Kidney (tissue), 14 donors: ENCODE results near the gene KLHL29. TPM values are rescaled to one million over a fixed set of nuclear protein-coding genes. Genes with fewer than 3 reads are reported as not detected.

ENCODE experiments used
- DNase-seq, 5 donors: peaks; one replicate each; pipeline ENCODE4 v3.0.0-alpha.2; 2013 to 2020
- FAIRE-seq: peaks from 2 replicates; lab custom pipeline; 2012; peaks lifted over from hg19 to GRCh38; lab: Jason Lieb, UNC
- H3K27ac ChIP-seq, 2 donors: one replicate each; pipeline ENCODE4 v1.7.0; 2013; ENCODE audit warnings: low read depth in 2 of 2, low read length in 2 of 2, inconsistent platforms in 1 of 2
- H3K27me3 ChIP-seq: one replicate; pipeline ENCODE4 v1.7.1; 2013; ENCODE audit warnings: low read length, inconsistent platforms; ENCODE audit not compliant: control insufficient read depth, insufficient read depth
- H3K36me3 ChIP-seq, 3 donors: one replicate each; pipeline versions ENCODE4 v1.7.0 to v1.7.1; 2013; ENCODE audit warnings: low read length in 3 of 3, control low read depth in 1 of 3, inconsistent platforms in 1 of 3; ENCODE audit not compliant: insufficient read depth in 3 of 3, control insufficient read depth in 2 of 3
- H3K4me1 ChIP-seq, 3 donors: one replicate each; pipeline versions ENCODE4 v1.7.0 to v1.7.1; 2013; ENCODE audit warnings: low read length in 3 of 3, inconsistent platforms in 1 of 3, low read depth in 1 of 3; ENCODE audit not compliant: control insufficient read depth in 2 of 3, insufficient read depth in 2 of 3
- H3K4me3 ChIP-seq, 3 donors: one replicate each; pipeline versions ENCODE4 v1.7.0 to v1.8.1; 2013; ENCODE audit warnings: low read length in 3 of 3, control low read depth in 1 of 3, inconsistent platforms in 1 of 3
- H3K9ac ChIP-seq, 3 donors: one replicate each; pipeline versions ENCODE4 v1.7.0 to v1.7.1; 2013; ENCODE audit warnings: low read length in 3 of 3, control low read depth in 1 of 3, inconsistent platforms in 1 of 3
- H3K9me3 ChIP-seq, 3 donors: one replicate each; pipeline versions ENCODE4 v1.7.0 to v1.7.1; 2013; ENCODE audit warnings: low read length in 3 of 3, control low read depth in 1 of 3, inconsistent platforms in 1 of 3; ENCODE audit not compliant: control insufficient read depth in 2 of 3, insufficient read depth in 1 of 3
- intact Hi-C: fragments of 100-400 bp; cut with DNase I; formaldehyde crosslinking; loops from one replicate; pipeline ENCODE4 v1.11.1; 2022
- polyA plus RNA-seq: library from polyadenylated mRNA; stranded (reverse); fragments of 350-450 nt; fragmentation: Illumina TruSeq; extraction: RNeasy Lipid Tissue Mini Kit (QIAGEN cat#74804); gene quantifications from one replicate; pipeline ENCODE4 v1.2.3, GENCODE V29; 2014; ENCODE audit warnings: low read depth, low replicate concordance; ENCODE audit not compliant: insufficient read depth
- total RNA-seq: library from RNA; stranded (reverse); fragmentation: NEBNext Ultra II Directional; extraction: Animal tissue kit (Norgen Biotek cat#: 25700); gene quantifications from one replicate; pipeline ENCODE4 v1.2.1, GENCODE V29; 2021
- TF ChIP-seq, protein P1 (sequence below): IDR thresholded peaks from 3 replicates; pipeline ENCODE4 v1.5.1; 2012; ENCODE audit warnings: mild to moderate bottlenecking, moderate library complexity, borderline replicate concordance; ENCODE audit not compliant: insufficient read depth; ENCODE audit errors: extremely low read depth
- donor health status: control.
- donor health status: control.
- donor health status: control.
- donor health status: control.
- donor health status: control.
- donor health status: DM: yes; HTN: yes; CAD: no.
- donor health status: Normal renal cell carcinoma (clear cell type).

The KLHL29 gene
- total and polyA plus RNA-seq, 2 donors from 2014 or later, result 1.5 to 10.5 TPM

DNA sequence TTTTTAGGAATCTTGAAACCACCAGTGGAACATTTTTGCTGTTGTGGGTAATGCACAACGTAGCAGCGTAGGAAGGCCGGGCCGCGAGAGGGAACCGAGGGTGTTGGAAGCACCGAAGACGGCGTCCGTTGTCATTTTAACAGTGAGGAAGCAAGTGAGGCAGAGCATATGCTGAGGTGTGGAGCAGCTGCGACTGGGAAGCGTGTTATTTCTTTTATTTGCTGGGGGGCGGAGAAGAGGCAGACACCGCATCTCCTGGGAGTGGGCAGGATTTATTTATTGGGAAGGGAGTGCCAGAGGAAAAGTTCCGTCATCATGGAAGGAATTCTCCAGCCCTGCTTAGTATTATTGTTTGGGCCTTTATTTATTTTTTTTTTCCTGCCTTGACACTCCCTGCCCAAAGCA is 232.8 kb downstream of the KLHL29 start:
- peak overlapping the region in 1 of 2 donors; percentile 78 for H3K27ac ChIP-seq

DNA sequence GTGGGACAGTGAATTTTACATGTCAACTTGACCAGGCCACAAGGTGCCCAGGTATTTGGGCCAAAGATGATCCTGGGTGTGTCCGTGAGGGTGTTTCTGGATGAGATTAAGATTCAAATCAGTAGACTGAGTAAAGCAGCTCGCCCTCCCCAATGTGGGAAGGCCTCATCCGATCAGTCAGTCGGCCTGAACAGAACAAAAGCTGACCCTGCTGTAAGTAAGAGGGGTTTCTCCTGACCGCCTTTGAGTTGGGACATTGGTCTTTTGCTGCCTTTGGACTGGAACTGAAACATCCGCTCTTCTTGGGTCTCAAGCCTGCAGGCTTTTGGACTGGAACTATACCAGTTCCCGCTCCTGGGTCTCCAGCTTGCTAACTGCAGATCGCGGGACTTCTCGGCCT is 233.3 kb downstream of the KLHL29 start:
- no peak for DNase-seq
- intact Hi-C loops, result no loop called here

More for the DNA sequence above, 232.8 kb downstream of the KLHL29 start:
- Histone ChIP-seq H3K36me3 (no peaks in the 10 kb centered on the region), H3K9me3 (no peaks in the 10 kb centered on the region), H3K27me3 (no peaks in the 10 kb centered on the region), H3K4me3 (peak overlapping the region in 1 of 3 donors; percentile 26), H3K9ac (no peak overlapping the region), H3K4me1 (peaks cover 0 to 2% (median 0%) of the 10 kb centered on the region in 3 donors)
- no peak for FAIRE-seq
- intact Hi-C loops, result no loop called here
- peak in 3 of 5 donors; percentile 47 to 75 (median 53) for DNase-seq
- TF ChIP-seq, protein P1, sequence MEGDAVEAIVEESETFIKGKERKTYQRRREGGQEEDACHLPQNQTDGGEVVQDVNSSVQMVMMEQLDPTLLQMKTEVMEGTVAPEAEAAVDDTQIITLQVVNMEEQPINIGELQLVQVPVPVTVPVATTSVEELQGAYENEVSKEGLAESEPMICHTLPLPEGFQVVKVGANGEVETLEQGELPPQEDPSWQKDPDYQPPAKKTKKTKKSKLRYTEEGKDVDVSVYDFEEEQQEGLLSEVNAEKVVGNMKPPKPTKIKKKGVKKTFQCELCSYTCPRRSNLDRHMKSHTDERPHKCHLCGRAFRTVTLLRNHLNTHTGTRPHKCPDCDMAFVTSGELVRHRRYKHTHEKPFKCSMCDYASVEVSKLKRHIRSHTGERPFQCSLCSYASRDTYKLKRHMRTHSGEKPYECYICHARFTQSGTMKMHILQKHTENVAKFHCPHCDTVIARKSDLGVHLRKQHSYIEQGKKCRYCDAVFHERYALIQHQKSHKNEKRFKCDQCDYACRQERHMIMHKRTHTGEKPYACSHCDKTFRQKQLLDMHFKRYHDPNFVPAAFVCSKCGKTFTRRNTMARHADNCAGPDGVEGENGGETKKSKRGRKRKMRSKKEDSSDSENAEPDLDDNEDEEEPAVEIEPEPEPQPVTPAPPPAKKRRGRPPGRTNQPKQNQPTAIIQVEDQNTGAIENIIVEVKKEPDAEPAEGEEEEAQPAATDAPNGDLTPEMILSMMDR, result no peak

DNA sequence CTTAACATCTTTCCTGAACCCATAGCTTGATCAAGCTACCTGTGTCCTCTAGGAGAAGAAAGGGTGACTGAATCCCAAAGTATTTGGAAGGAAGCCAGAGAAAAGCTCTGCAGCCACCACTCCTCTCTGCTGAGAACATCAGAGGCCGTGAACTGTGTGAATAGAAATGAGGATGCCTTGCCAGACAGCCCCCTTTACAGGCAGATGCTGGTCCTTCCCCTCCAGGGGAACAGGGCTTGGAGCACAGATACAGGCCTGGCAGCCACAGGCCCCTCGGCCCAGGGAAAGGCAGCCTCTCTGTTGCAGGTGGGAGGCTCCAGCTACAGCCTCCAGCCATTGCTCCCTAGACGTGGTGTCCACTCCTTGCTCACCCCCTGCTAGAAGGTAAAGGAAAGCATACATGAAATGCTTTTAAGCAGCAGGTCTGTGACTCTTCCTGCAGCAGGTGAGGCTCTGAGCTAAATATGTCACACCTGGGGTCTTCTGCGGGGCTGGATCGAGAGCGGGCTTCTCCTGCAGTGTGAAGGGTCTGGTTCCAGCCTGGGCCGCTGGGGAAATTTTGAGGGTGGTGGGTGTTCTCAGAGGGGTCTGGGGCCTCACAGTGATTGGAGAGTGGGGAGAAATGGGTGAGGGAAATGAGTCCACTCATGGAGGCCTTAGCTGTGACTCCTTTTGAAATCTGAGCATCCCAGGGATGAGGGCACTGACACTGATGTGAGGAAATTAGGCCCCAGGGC is 234.0 kb downstream of the KLHL29 start:
- DNase-seq (peak in 2 of 5 donors; percentile 30 to 34), FAIRE-seq (no peak)
- H3K27me3 ChIP-seq, result no peaks in the 10 kb centered on the region
- no peaks in the 10 kb centered on the region for H3K36me3 ChIP-seq
- intact Hi-C loops, result no loop called here
- TF ChIP-seq, protein P1, result no peak
- H3K9me3 ChIP-seq, result peaks cover 0 to 2% (median 0%) of the 10 kb centered on the region in 3 donors
- no peak overlapping the region for H3K27ac ChIP-seq
- H3K4me3 ChIP-seq, result no peak overlapping the region
- peaks cover 0 to 2% (median 0%) of the 10 kb centered on the region in 3 donors for H3K4me1 ChIP-seq
- H3K9ac ChIP-seq, result no peak overlapping the region

More for the DNA sequence above, 233.3 kb downstream of the KLHL29 start:
- Histone ChIP-seq H3K27me3 (no peaks in the 10 kb centered on the region), H3K4me3 (no peak overlapping the region), H3K27ac (no peak overlapping the region), H3K36me3 (no peaks in the 10 kb centered on the region), H3K9me3 (no peaks in the 10 kb centered on the region), H3K4me1 (peaks cover 0 to 2% (median 0%) of the 10 kb centered on the region in 3 donors), H3K9ac (no peak overlapping the region)
- FAIRE-seq, result no peak
- TF ChIP-seq, protein P1, result no peak
